H1 (cell line): ENCODE data around the gene SLC12A8.

Source experiments
- CEBPB ChIP-seq: IDR thresholded peaks from 2 replicates; pipeline ENCODE4 v1.6.1; 2012; ENCODE audit warnings: low read depth, low read length
- CHD1 ChIP-seq: IDR thresholded peaks from 2 replicates; pipeline ENCODE4 v1.6.1; 2012; ENCODE audit warnings: low read depth, low read length, improper control_type of control experiment
- CTCF ChIP-seq, 3 experiments: IDR thresholded peaks; 1 replicate in 2 of 3; 2 replicates in 1 of 3; pipeline versions ENCODE4 v1.5.1 to v1.6.1; 2011; ENCODE audit warnings: low read length in 3 of 3, mild to moderate bottlenecking in 3 of 3, inconsistent platforms in 2 of 3, low read depth in 1 of 3, moderate library complexity in 1 of 3; ENCODE audit not compliant: insufficient read depth in 1 of 3; ENCODE audit errors: control extremely low read depth in 1 of 3
- EZH2 ChIP-seq: fragments of 200-600 bp; sonication (generic); IDR thresholded peaks from 2 replicates; pipeline ENCODE4 v1.7.1; 2012; ENCODE audit warnings: low read depth, mild to moderate bottlenecking, moderate library complexity, low read length, inconsistent platforms; ENCODE audit not compliant: severe bottlenecking
- POLR2AphosphoS5 ChIP-seq: IDR thresholded peaks from 2 replicates; pipeline ENCODE4 v1.6.1; 2011; ENCODE audit warnings: low read depth, low read length
- RXRA ChIP-seq: IDR thresholded peaks from 2 replicates; pipeline ENCODE4 v1.6.1; 2011; ENCODE audit warnings: low read depth, mild to moderate bottlenecking, low read length, moderate library complexity; ENCODE audit not compliant: insufficient read depth
- SUZ12 ChIP-seq: fragments of 200-600 bp; sonication (generic); IDR thresholded peaks from 2 replicates; pipeline ENCODE4 v1.6.1; 2012; ENCODE audit warnings: mild to moderate bottlenecking, inconsistent platforms, low read length, moderate library complexity, mixed read lengths
- TAF1 ChIP-seq: IDR thresholded peaks from 2 replicates; pipeline ENCODE4 v1.6.1; 2011; ENCODE audit warnings: mild to moderate bottlenecking, low read depth, low read length
- TBP ChIP-seq: IDR thresholded peaks from 2 replicates; pipeline ENCODE4 v1.6.1; 2011; ENCODE audit warnings: low read depth, low read length, improper control_type of control experiment
- USF2 ChIP-seq: IDR thresholded peaks from 2 replicates; pipeline ENCODE4 v1.6.1; 2011; ENCODE audit warnings: low read length, improper control_type of control experiment
- YY1 ChIP-seq: IDR thresholded peaks from 2 replicates; pipeline ENCODE4 v1.6.1; 2011; ENCODE audit warnings: low read depth, mild to moderate bottlenecking, low read length

- TF ChIP-seq CTCF (IDR thresholded peaks at IDR 0.05; ENCODE audit: control extremely low read depth in 1 of 3, insufficient read depth in 1 of 3, low read depth in 1 of 3, low read length in 3 of 3) (no peak), POLR2AphosphoS5 (no peak), RXRA (no peak), YY1 (no peak), USF2 (no peak), CEBPB (no peak), SUZ12 (no peak), CHD1 (no peak), TBP (no peak), TAF1 (no peak), EZH2 (no peak)
Measured at GRCh38 chr3:125045194-125045593, 167.4 kb downstream of the SLC12A8 start.
